Neural cell (in vitro differentiated cells): Measurements from ENCODE around the gene STX19. TPM values are rescaled to one million over a fixed set of nuclear protein-coding genes. Genes with fewer than 3 reads are reported as not detected.

ENCODE experiments used
- H2AFZ ChIP-seq: fragments of 200-600, 300-800 bp; sonication (generic), shearing (Covaris generic); 2 replicates; pipeline ENCODE4 v1.6.0; 2014; ENCODE audit warnings: low read depth, mild to moderate bottlenecking, antibody characterized with exemption, low read length, moderate library complexity
- H3F3A ChIP-seq: fragments of 200-600 bp; shearing (Covaris generic); 2 replicates; pipeline ENCODE4 v1.6.1; 2016; ENCODE audit warnings: mild to moderate bottlenecking, moderate library complexity, mixed read lengths, antibody characterized with exemption, low read length; ENCODE audit not compliant: insufficient read depth, poor library complexity, severe bottlenecking
- H3K27ac ChIP-seq: fragments of 200-600, 300-800 bp; sonication (generic), shearing (Covaris generic); 2 replicates; pipeline ENCODE4 v1.5.1; 2014; ENCODE audit warnings: mild to moderate bottlenecking, low read length, moderate library complexity
- H3K27me3 ChIP-seq: fragments of 300-800, 200-600 bp; sonication (generic), shearing (Covaris generic); 2 replicates; pipeline ENCODE4 v1.6.0; 2014; ENCODE audit warnings: mild to moderate bottlenecking, low read depth, low read length, moderate library complexity; ENCODE audit not compliant: insufficient read depth
- H3K36me3 ChIP-seq: fragments of 300-800, 200-600 bp; sonication (generic), shearing (Covaris generic); 2 replicates; pipeline ENCODE4 v1.5.1; 2014; ENCODE audit warnings: mild to moderate bottlenecking, antibody characterized with exemption, low read length, moderate library complexity; ENCODE audit not compliant: insufficient read depth
- H3K4me2 ChIP-seq: fragments of 300-800, 200-600 bp; sonication (generic), shearing (Covaris generic); 2 replicates; pipeline ENCODE4 v1.6.0; 2014; ENCODE audit warnings: mild to moderate bottlenecking, low read length
- H3K4me3 ChIP-seq: fragments of 300-800, 200-600 bp; sonication (generic), shearing (Covaris generic); 2 replicates; pipeline ENCODE4 v1.5.1; 2014; ENCODE audit warnings: mild to moderate bottlenecking, low read length, moderate library complexity
- H3K79me2 ChIP-seq: fragments of 200-600 bp; shearing (Covaris generic); replicated peaks from 2 replicates; pipeline ENCODE4 v1.6.0; 2014; ENCODE audit warnings: mild to moderate bottlenecking, low read length, moderate library complexity; ENCODE audit not compliant: insufficient read depth
- H3K9ac ChIP-seq: fragments of 300-800, 200-600 bp; sonication (generic), shearing (Covaris generic); 2 replicates; pipeline ENCODE4 v1.6.1; 2016; ENCODE audit warnings: mild to moderate bottlenecking, low read length, mixed read lengths
- H3K9me2 ChIP-seq: fragments of 200-600 bp; shearing (Covaris generic); 2 replicates; pipeline ENCODE4 v1.6.1; 2016; ENCODE audit warnings: mild to moderate bottlenecking, low read length, mixed read lengths; ENCODE audit not compliant: insufficient read depth
- H3K9me3 ChIP-seq: fragments of 200-600, 300-800 bp; sonication (generic), shearing (Covaris generic); 2 replicates; pipeline ENCODE4 v1.6.1; 2016; ENCODE audit warnings: mild to moderate bottlenecking, mixed run types, low read length, moderate library complexity, mixed read lengths
- H4K20me1 ChIP-seq: fragments of 200-600 bp; shearing (Covaris generic); 2 replicates; pipeline ENCODE4 v1.6.1; 2016; ENCODE audit warnings: mild to moderate bottlenecking, mixed run types; ENCODE audit not compliant: insufficient read depth
- CTCF ChIP-seq: fragments of 450-650 bp; IDR thresholded peaks from 2 replicates; pipeline ENCODE4 v1.5.1; 2014; ENCODE audit warnings: antibody characterized with exemption, mild to moderate bottlenecking, moderate library complexity; ENCODE audit not compliant: poor library complexity, severe bottlenecking
- EP300 ChIP-seq: fragments of 450-650 bp; conservative IDR thresholded peaks from 2 replicates; pipeline ENCODE4 v1.6.1; 2014; ENCODE audit warnings: antibody characterized with exemption, mild to moderate bottlenecking, moderate library complexity; ENCODE audit not compliant: poor library complexity, severe bottlenecking
- EZH2 ChIP-seq: fragments of 200-600, 300-800 bp; shearing (Covaris generic), sonication (generic); IDR thresholded peaks from 2 replicates; pipeline ENCODE4 v1.6.1; 2014; ENCODE audit warnings: antibody characterized with exemption, low read length, borderline replicate concordance, mild to moderate bottlenecking; ENCODE audit not compliant: insufficient read depth, poor library complexity, severe bottlenecking
- MXI1 ChIP-seq: fragments of 450-650 bp; conservative IDR thresholded peaks from 2 replicates; pipeline ENCODE4 v1.6.1; 2014; ENCODE audit warnings: antibody characterized with exemption, mild to moderate bottlenecking; ENCODE audit not compliant: poor library complexity, severe bottlenecking
- POLR2AphosphoS5 ChIP-seq: IDR thresholded peaks from 2 replicates; pipeline ENCODE4 v1.6.1; 2012
- RAD21 ChIP-seq: fragments of 450-650 bp; conservative IDR thresholded peaks from 2 replicates; pipeline ENCODE4 v1.6.1; 2014; ENCODE audit warnings: antibody characterized with exemption, mild to moderate bottlenecking, moderate library complexity
- REST ChIP-seq: IDR thresholded peaks from 2 replicates; pipeline ENCODE4 v1.6.1; 2012; ENCODE audit warnings: borderline replicate concordance
- SMC3 ChIP-seq: fragments of 450-650 bp; conservative IDR thresholded peaks from 2 replicates; pipeline ENCODE4 v1.6.1; 2014; ENCODE audit warnings: antibody characterized with exemption, mild to moderate bottlenecking, moderate library complexity; ENCODE audit not compliant: poor library complexity
- TAF1 ChIP-seq: IDR thresholded peaks from 2 replicates; pipeline ENCODE4 v1.6.1; 2012; ENCODE audit warnings: low read depth
- polyA plus RNA-seq: library from polyadenylated mRNA; depleted of rRNA; stranded (reverse); fragments of >200 nt; gene quantifications from 2 replicates; pipeline ENCODE4 v1.2.3, GENCODE V29; 2014

Gene STX19
- polyA plus RNA-seq, 1 donor from 2014 or later: not detected

GRCh38 chr3:94036909-94037507, 8.6 kb upstream of the STX19 start:
- no peaks in the 10 kb centered on the region for H3K27me3 ChIP-seq
- H3K9ac ChIP-seq: no peak overlapping the region
- no peak overlapping the region for H2AFZ ChIP-seq
- H3K4me2 ChIP-seq: no peak overlapping the region
- no peaks in the 10 kb centered on the region for H3K9me3 ChIP-seq
- no peak for TF ChIP-seq MXI1
- TF ChIP-seq EZH2: no peak
- TF ChIP-seq REST: no peak
- TF ChIP-seq RAD21: no peak
- TF ChIP-seq SMC3: no peak
- TF ChIP-seq CTCF: no peak
- TF ChIP-seq TAF1: no peak
- TF ChIP-seq EP300: no peak
- no peak for TF ChIP-seq POLR2AphosphoS5
- H3K36me3 ChIP-seq: peaks cover 15% of the 10 kb centered on the region
- H3K79me2 ChIP-seq: no peaks in the 10 kb centered on the region
- H3F3A ChIP-seq: no peaks in the 10 kb centered on the region
- no peaks in the 10 kb centered on the region for H3K9me2 ChIP-seq
- no peaks in the 10 kb centered on the region for H4K20me1 ChIP-seq
- no peak overlapping the region for H3K27ac ChIP-seq
- no peak overlapping the region for H3K4me3 ChIP-seq

GRCh38 chr3:94026623-94027022, 1.8 kb downstream of the STX19 start:
- Histone ChIP-seq H3K27ac (no peak overlapping the region), H3K4me3 (no peak overlapping the region), H3K9ac (no peak overlapping the region), H3K27me3 (no peaks in the 10 kb centered on the region), H3K4me2 (no peak overlapping the region), H3K36me3 (no peaks in the 10 kb centered on the region), H3F3A (no peaks in the 10 kb centered on the region), H3K9me2 (no peaks in the 10 kb centered on the region), H3K79me2 (no peaks in the 10 kb centered on the region), H4K20me1 (no peaks in the 10 kb centered on the region), H2AFZ (no peak overlapping the region), H3K9me3 (no peaks in the 10 kb centered on the region)
- TF ChIP-seq REST: no peak
- no peak for TF ChIP-seq POLR2AphosphoS5
- TF ChIP-seq EZH2: no peak
- no peak for TF ChIP-seq MXI1
- no peak for TF ChIP-seq EP300
- no peak for TF ChIP-seq CTCF
- no peak for TF ChIP-seq TAF1
- no peak for TF ChIP-seq SMC3
- no peak for TF ChIP-seq RAD21
